ENCODE data around the gene IL1RAPL2. TPM values are rescaled to one million over a fixed set of nuclear protein-coding genes. Genes with fewer than 3 reads are reported as not detected.

The IL1RAPL2 gene
- total and polyA plus RNA-seq, 2 of the 8 experiments (the other 6 are each of a cell fraction or from before 2014, with no cell fraction given): 0.20 to 1.3 TPM

- ChIA-PET POLR2A (ENCODE audit: partially characterized antibody) (no interaction called here), CTCF (ENCODE audit: partially characterized antibody) (no interaction called here)
- no peaks in the 10 kb centered on the region for H3K4me1 ChIP-seq (replicated peaks in 1 of 4; ENCODE audit: control insufficient read depth in 3 of 4, insufficient read depth in 4 of 4, low read length in 3 of 4)
- H3K18ac ChIP-seq (ENCODE audit: extremely low read depth, low read length): no peak overlapping the region
- H2BK20ac ChIP-seq (ENCODE audit: low read length): no peak overlapping the region
- H3K23ac ChIP-seq (ENCODE audit: insufficient read length): no peak overlapping the region
- H4K5ac ChIP-seq (ENCODE audit: insufficient read length, low read depth, low read length): no peak overlapping the region
- H3K9ac ChIP-seq (replicated peaks in 1 of 4; ENCODE audit: extremely low read depth in 1 of 4, low read depth in 3 of 4, low read length in 3 of 4): no peak overlapping the region
- H3K14ac ChIP-seq (ENCODE audit: insufficient read length): no peak overlapping the region
- H2AK5ac ChIP-seq (ENCODE audit: low read depth, low read length): no peak overlapping the region
- no peak overlapping the region for H2BK15ac ChIP-seq (ENCODE audit: low read length)
- H2BK12ac ChIP-seq (ENCODE audit: low read depth, low read length): no peak overlapping the region
- no peaks in the 10 kb centered on the region for H3K36me3 ChIP-seq (ENCODE audit: control insufficient read depth in 2 of 4, insufficient read depth in 4 of 4, low read length in 3 of 4)
- H2BK5ac ChIP-seq (ENCODE audit: low read depth, low read length): no peak overlapping the region
- DNase-seq (ENCODE audit: low read depth in 1 of 2, low spot score in 2 of 2): no peak
- H3K23me2 ChIP-seq (ENCODE audit: low read depth, low read length): no peaks in the 10 kb centered on the region
- H3K4ac ChIP-seq (replicated peaks; ENCODE audit: insufficient read length, low read depth, low read length): no peak overlapping the region
- FAIRE-seq: no peak
- H3K4me2 ChIP-seq (ENCODE audit: insufficient read depth in 1 of 2, low read depth in 2 of 2, low read length in 2 of 2): no peak overlapping the region
- no peaks in the 10 kb centered on the region for H4K20me1 ChIP-seq (replicated peaks in 1 of 2; ENCODE audit: control insufficient read depth in 1 of 2, insufficient read depth in 2 of 2, low read length in 2 of 2)
- 100% methylated on average over 3 of the region's 3 CpGs; no CpG with 5 or more reads in 1 of the 2 experiments for WGBS, 2 experiments (ENCODE audit: extremely low coverage in 1 of 2, insufficient coverage in 1 of 2, insufficient read length in 1 of 2, insufficient replicate concordance in 2 of 2, low coverage in 1 of 2, low lambda C conversion rate in 2 of 2, missing lambda C conversion rate in 1 of 2)
- no peaks in the 10 kb centered on the region for H3K79me2 ChIP-seq (ENCODE audit: control insufficient read depth in 1 of 2, insufficient read depth in 2 of 2, low read length in 2 of 2)
- H3K27ac ChIP-seq (ENCODE audit: low read depth, low read length): no peak overlapping the region
- H3K27me3 ChIP-seq (replicated peaks in 1 of 4; ENCODE audit: control insufficient read depth in 3 of 4, extremely low read depth in 1 of 4, insufficient read depth in 3 of 4, low read length in 3 of 4): no peaks in the 10 kb centered on the region
- no peaks in the 10 kb centered on the region for H3K79me1 ChIP-seq (ENCODE audit: low read depth, low read length)
- H4K91ac ChIP-seq (replicated peaks; ENCODE audit: insufficient read length, low read length): no peak overlapping the region
- no peak overlapping the region for H4K8ac ChIP-seq (ENCODE audit: extremely low read depth, insufficient read depth, low read length)
- no peak overlapping the region for H2AFZ ChIP-seq (ENCODE audit: low read length)
- H2BK120ac ChIP-seq (replicated peaks; ENCODE audit: low read depth, low read length): no peak overlapping the region
- TF ChIP-seq, protein P1, sequence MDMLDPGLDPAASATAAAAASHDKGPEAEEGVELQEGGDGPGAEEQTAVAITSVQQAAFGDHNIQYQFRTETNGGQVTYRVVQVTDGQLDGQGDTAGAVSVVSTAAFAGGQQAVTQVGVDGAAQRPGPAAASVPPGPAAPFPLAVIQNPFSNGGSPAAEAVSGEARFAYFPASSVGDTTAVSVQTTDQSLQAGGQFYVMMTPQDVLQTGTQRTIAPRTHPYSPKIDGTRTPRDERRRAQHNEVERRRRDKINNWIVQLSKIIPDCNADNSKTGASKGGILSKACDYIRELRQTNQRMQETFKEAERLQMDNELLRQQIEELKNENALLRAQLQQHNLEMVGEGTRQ (IDR thresholded peaks at IDR 0.05; ENCODE audit: low read length): no peak
- TF ChIP-seq KDM1A (IDR thresholded peaks at IDR 0.05; ENCODE audit: borderline replicate concordance, low read length): no peak
- TF ChIP-seq, protein P2, sequence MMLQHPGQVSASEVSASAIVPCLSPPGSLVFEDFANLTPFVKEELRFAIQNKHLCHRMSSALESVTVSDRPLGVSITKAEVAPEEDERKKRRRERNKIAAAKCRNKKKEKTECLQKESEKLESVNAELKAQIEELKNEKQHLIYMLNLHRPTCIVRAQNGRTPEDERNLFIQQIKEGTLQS (IDR thresholded peaks at IDR 0.05; ENCODE audit: insufficient read depth, low read depth, low read length): no peak
- TF ChIP-seq EZH2 (IDR thresholded peaks at IDR 0.05; ENCODE audit: low read depth, low read length, severe bottlenecking): no peak
- no peak for TF ChIP-seq CTBP2 (IDR thresholded peaks at IDR 0.05; ENCODE audit: borderline replicate concordance, insufficient read depth, insufficient read length, low read length)
- H3K56ac ChIP-seq (replicated peaks; ENCODE audit: insufficient read length, low read depth, low read length): no peak overlapping the region
- H3K9me3 ChIP-seq (ENCODE audit: insufficient read depth in 2 of 2, low read depth in 1 of 2, low read length in 1 of 2): no peaks in the 10 kb centered on the region
- H3K4me3 ChIP-seq (ENCODE audit: extremely low read depth in 1 of 4, insufficient read depth in 2 of 4, low read depth in 3 of 4, low read length in 4 of 4): no peak overlapping the region
Measured at GRCh38 chrX:104728456-104728855, 162.5 kb downstream of the IL1RAPL2 start.

Data from H1 (cell line).